ENCODE results near the gene CHST12. TPM values are rescaled to one million over a fixed set of nuclear protein-coding genes. Genes with fewer than 3 reads are reported as not detected.

Gene CHST12
- total RNA-seq, 2 experiments from 2014 or later = 3.9 to 43.4 TPM

Small RNA genes lying within 50 kb of the gene (small RNA-seq; reads per million reads assigned to genes)
- gene AC004840.2 = not detected

Other genes starting within 250 kb of the CHST12 start
- gene MAD1L1, start 170.7 kb upstream of the CHST12 start, total RNA-seq (2014; rRNA removed; shearing (Covaris generic)) = 65.3 and 125 TPM in 2 replicates
- 58.3 and 60.9 TPM in 2 replicates for gene MAD1L1, start 170.7 kb upstream of the CHST12 start, total RNA-seq (2022)
- 45.1 and 49.3 TPM in 2 replicates for gene MRM2, start 161.4 kb upstream of the CHST12 start, total RNA-seq (2014; rRNA removed; shearing (Covaris generic))
- gene MRM2, start 161.4 kb upstream of the CHST12 start, total RNA-seq (2022) = 45.1 and 52.3 TPM in 2 replicates
- gene NUDT1, start 161.4 kb upstream of the CHST12 start, total RNA-seq (2014; rRNA removed; shearing (Covaris generic)) = 117 and 124 TPM in 2 replicates
- gene NUDT1, start 161.4 kb upstream of the CHST12 start, total RNA-seq (2022) = 78.2 and 88.4 TPM in 2 replicates
- 4.3 and 12.1 TPM in 2 replicates for gene SNX8, start 89.2 kb upstream of the CHST12 start, total RNA-seq (2014; rRNA removed; shearing (Covaris generic))
- 42.0 and 50.2 TPM in 2 replicates for gene SNX8, start 89.2 kb upstream of the CHST12 start, total RNA-seq (2022)
- 181 and 241 TPM in 2 replicates for gene EIF3B, start 48.8 kb upstream of the CHST12 start, total RNA-seq (2014; rRNA removed; shearing (Covaris generic))
- gene EIF3B, start 48.8 kb upstream of the CHST12 start, total RNA-seq (2022) = 201 and 225 TPM in 2 replicates
- not detected in 2 replicates for gene GRIFIN, start 72.8 kb downstream of the CHST12 start, total RNA-seq (2014; rRNA removed; shearing (Covaris generic))
- gene GRIFIN, start 72.8 kb downstream of the CHST12 start, total RNA-seq (2022) = not detected in 2 replicates
- 1.2 and 2.3 TPM in 2 replicates for gene LFNG, start 116.2 kb downstream of the CHST12 start, total RNA-seq (2014; rRNA removed; shearing (Covaris generic))
- gene LFNG, start 116.2 kb downstream of the CHST12 start, total RNA-seq (2022) = 1.2 and 2.1 TPM in 2 replicates
- gene BRAT1, start 151.9 kb downstream of the CHST12 start, total RNA-seq (2014; rRNA removed; shearing (Covaris generic)) = 50.8 and 52.0 TPM in 2 replicates
- gene BRAT1, start 151.9 kb downstream of the CHST12 start, total RNA-seq (2022) = 42.2 and 44.7 TPM in 2 replicates
- gene IQCE, start 155.4 kb downstream of the CHST12 start, total RNA-seq (2014; rRNA removed; shearing (Covaris generic)) = 3.9 and 6.6 TPM in 2 replicates
- 6.2 and 8.6 TPM in 2 replicates for gene IQCE, start 155.4 kb downstream of the CHST12 start, total RNA-seq (2022)
- gene TTYH3, start 228.4 kb downstream of the CHST12 start, total RNA-seq (2014; rRNA removed; shearing (Covaris generic)) = 17.9 and 23.8 TPM in 2 replicates
- gene TTYH3, start 228.4 kb downstream of the CHST12 start, total RNA-seq (2022) = 54.8 and 63.6 TPM in 2 replicates